WTC11 (cell line): ENCODE results near the gene ITIH5.

Source experiments
- CBFB ChIP-seq: sonication (generic); formaldehyde crosslinking; IDR thresholded peaks from 2 replicates; pipeline ENCODE4 v1.8.1; 2022; ENCODE audit warnings: mild to moderate bottlenecking, low read depth, missing genetic modification reagents
- ELF4 ChIP-seq: sonication (generic); formaldehyde crosslinking; IDR thresholded peaks from 2 replicates; pipeline ENCODE4 v1.8.1; 2022; ENCODE audit warnings: low read depth, mild to moderate bottlenecking, moderate library complexity, missing genetic modification reagents
- ESRRA ChIP-seq: sonication (generic); formaldehyde crosslinking; IDR thresholded peaks from 2 replicates; pipeline ENCODE4 v1.8.1; 2022; ENCODE audit warnings: mild to moderate bottlenecking, missing genetic modification reagents, borderline replicate concordance
- JUN ChIP-seq: sonication (generic); formaldehyde crosslinking; IDR thresholded peaks from 2 replicates; pipeline ENCODE4 v1.8.0; 2023; ENCODE audit warnings: mild to moderate bottlenecking, missing genetic modification reagents
- ZBTB21 ChIP-seq: sonication (generic); formaldehyde crosslinking; IDR thresholded peaks from 2 replicates; pipeline ENCODE4 v1.8.1; 2023; ENCODE audit warnings: mild to moderate bottlenecking, missing genetic modification reagents, borderline replicate concordance
- ZNF263 ChIP-seq: sonication (generic); formaldehyde crosslinking; IDR thresholded peaks from 2 replicates; pipeline ENCODE4 v1.8.1; 2022; ENCODE audit warnings: low read depth, mild to moderate bottlenecking, moderate library complexity, missing genetic modification reagents
- ZNF423 ChIP-seq: fragments of 250-450 bp; sonication (Bioruptor Pico); IDR thresholded peaks from 2 replicates; pipeline ENCODE4 v2.1.2; 2022; ENCODE audit warnings: mild to moderate bottlenecking, moderate library complexity
- TF ChIP-seq, protein P1 (sequence below): fragments of 200-600 bp; IDR thresholded peaks from 2 replicates; pipeline ENCODE4 v1.8.0; 2022; ENCODE audit warnings: antibody characterized with exemption
- TF ChIP-seq, protein P2 (sequence below): sonication (generic); formaldehyde crosslinking; IDR thresholded peaks from 2 replicates; pipeline ENCODE4 v1.8.1; 2022; ENCODE audit warnings: low read depth, missing genetic modification reagents, borderline replicate concordance
- TF ChIP-seq, protein P3 (sequence below): sonication (generic); formaldehyde crosslinking; IDR thresholded peaks from 2 replicates; pipeline ENCODE4 v1.8.0; 2022; ENCODE audit warnings: mild to moderate bottlenecking, missing genetic modification reagents
- TF ChIP-seq, protein P4 (sequence below): sonication (generic); formaldehyde crosslinking; IDR thresholded peaks from 2 replicates; pipeline ENCODE4 v1.8.0; 2022; ENCODE audit warnings: mild to moderate bottlenecking, missing genetic modification reagents
- TF ChIP-seq, protein P5 (sequence below): sonication (generic); formaldehyde crosslinking; IDR thresholded peaks from 2 replicates; pipeline ENCODE4 v1.8.0; 2023; ENCODE audit warnings: missing genetic modification reagents
- TF ChIP-seq, protein P6 (sequence below): sonication (generic); formaldehyde crosslinking; conservative IDR thresholded peaks from 2 replicates; pipeline ENCODE4 v1.8.1; 2022; ENCODE audit warnings: mild to moderate bottlenecking, missing genetic modification reagents

DNA sequence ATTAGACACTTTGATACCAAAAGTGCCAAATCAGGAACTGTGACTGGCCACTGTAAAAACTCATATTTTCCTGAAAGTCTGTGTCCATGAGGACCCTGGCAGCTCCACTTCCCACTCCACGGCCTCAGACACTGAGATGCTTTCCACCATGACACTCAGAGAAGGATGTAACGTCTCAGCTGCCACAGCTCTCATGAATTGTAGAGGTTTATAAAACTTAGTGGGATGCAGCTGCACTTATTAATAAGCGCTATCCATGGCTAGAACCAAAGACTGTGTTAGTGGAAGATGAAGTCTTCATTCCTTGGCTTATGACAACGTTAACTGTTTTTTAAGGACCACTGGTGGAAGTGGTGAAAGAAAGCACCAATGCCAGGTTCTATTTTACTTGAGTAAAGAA is 121.0 kb downstream of the ITIH5 start:
- TF ChIP-seq, protein P1, sequence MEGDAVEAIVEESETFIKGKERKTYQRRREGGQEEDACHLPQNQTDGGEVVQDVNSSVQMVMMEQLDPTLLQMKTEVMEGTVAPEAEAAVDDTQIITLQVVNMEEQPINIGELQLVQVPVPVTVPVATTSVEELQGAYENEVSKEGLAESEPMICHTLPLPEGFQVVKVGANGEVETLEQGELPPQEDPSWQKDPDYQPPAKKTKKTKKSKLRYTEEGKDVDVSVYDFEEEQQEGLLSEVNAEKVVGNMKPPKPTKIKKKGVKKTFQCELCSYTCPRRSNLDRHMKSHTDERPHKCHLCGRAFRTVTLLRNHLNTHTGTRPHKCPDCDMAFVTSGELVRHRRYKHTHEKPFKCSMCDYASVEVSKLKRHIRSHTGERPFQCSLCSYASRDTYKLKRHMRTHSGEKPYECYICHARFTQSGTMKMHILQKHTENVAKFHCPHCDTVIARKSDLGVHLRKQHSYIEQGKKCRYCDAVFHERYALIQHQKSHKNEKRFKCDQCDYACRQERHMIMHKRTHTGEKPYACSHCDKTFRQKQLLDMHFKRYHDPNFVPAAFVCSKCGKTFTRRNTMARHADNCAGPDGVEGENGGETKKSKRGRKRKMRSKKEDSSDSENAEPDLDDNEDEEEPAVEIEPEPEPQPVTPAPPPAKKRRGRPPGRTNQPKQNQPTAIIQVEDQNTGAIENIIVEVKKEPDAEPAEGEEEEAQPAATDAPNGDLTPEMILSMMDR = no peak
- TF ChIP-seq ESRRA (CRISPR knock-in tag) (no peak), ZBTB21 (CRISPR knock-in tag) (no peak), JUN (CRISPR knock-in tag) (no peak), ELF4 (CRISPR knock-in tag) (no peak), ZNF423 (CRISPR knock-in tag) (no peak), ZNF263 (CRISPR knock-in tag) (no peak), CBFB (no peak)
- TF ChIP-seq, protein P2, sequence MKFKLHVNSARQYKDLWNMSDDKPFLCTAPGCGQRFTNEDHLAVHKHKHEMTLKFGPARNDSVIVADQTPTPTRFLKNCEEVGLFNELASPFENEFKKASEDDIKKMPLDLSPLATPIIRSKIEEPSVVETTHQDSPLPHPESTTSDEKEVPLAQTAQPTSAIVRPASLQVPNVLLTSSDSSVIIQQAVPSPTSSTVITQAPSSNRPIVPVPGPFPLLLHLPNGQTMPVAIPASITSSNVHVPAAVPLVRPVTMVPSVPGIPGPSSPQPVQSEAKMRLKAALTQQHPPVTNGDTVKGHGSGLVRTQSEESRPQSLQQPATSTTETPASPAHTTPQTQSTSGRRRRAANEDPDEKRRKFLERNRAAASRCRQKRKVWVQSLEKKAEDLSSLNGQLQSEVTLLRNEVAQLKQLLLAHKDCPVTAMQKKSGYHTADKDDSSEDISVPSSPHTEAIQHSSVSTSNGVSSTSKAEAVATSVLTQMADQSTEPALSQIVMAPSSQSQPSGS (CRISPR knock-in tag) = no peak
- TF ChIP-seq, protein P3, sequence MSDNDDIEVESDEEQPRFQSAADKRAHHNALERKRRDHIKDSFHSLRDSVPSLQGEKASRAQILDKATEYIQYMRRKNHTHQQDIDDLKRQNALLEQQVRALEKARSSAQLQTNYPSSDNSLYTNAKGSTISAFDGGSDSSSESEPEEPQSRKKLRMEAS (CRISPR knock-in tag) = no peak
- TF ChIP-seq, protein P4, sequence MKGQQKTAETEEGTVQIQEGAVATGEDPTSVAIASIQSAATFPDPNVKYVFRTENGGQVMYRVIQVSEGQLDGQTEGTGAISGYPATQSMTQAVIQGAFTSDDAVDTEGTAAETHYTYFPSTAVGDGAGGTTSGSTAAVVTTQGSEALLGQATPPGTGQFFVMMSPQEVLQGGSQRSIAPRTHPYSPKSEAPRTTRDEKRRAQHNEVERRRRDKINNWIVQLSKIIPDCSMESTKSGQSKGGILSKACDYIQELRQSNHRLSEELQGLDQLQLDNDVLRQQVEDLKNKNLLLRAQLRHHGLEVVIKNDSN (CRISPR knock-in tag) = no peak
- TF ChIP-seq, protein P5, sequence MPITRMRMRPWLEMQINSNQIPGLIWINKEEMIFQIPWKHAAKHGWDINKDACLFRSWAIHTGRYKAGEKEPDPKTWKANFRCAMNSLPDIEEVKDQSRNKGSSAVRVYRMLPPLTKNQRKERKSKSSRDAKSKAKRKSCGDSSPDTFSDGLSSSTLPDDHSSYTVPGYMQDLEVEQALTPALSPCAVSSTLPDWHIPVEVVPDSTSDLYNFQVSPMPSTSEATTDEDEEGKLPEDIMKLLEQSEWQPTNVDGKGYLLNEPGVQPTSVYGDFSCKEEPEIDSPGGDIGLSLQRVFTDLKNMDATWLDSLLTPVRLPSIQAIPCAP (CRISPR knock-in tag) = no peak
- TF ChIP-seq, protein P6, sequence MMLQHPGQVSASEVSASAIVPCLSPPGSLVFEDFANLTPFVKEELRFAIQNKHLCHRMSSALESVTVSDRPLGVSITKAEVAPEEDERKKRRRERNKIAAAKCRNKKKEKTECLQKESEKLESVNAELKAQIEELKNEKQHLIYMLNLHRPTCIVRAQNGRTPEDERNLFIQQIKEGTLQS (CRISPR knock-in tag) = no peak
